Measurements from ENCODE around the gene TSC2.
"Not testable (repeated sequence)": the region's sequence is repeated elsewhere in the genome, so short reads cannot be mapped to it uniquely, and the experiment has no call there.

The TSC2 gene

DNA sequence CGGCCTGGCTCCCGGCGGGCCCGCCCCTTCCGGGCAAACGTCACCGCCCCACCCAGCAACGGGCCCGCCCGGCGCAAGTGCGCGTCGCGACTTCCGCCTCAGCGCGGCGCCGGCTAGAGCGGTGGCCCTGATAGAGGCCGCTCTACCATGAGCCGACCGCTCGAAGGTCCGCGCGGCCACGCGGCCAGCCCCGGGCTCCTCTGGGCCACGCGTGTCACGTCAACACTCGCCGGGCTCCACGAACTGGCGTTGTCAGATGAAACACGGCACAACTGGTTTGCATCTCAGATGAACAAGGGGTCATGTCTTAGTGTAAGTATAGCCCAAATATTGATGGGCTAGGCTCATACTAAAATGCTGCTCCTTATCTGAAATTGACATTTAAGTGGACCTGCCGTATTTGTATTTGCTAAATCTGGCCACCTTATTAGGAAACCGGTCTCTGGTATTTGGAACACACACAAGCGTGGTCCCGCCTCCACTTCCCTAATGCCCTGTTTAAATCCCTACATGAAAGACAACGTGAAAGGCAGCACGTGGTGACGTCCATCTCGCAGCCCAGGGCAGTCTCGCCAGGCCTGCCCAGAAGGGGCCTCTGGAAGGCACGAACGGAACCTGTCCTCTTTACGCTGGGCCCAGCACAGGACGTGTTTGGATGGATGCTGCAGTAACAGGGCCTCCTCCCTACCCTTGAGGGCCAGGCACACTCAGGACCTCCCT lies 37.8 kb upstream of the TSC2 start, which contains the start of gene ZNF598:
Gene ZNF598 (minus strand): TSS at position 31 of the 720 bp plus-strand sequence.
- peak; percentile 76 for DNase-seq (ENCODE audit: low spot score)

- DNase-seq (ENCODE audit: low spot score), result not testable (repeated sequence)
Observed at GRCh38 chr16:2011726-2012125, 36.1 kb upstream of the TSC2 start.

GRCh38 chr16:2013527-2013926 lies 34.3 kb upstream of the TSC2 start:
- DNase-seq (ENCODE audit: low spot score), result no peak

GRCh38 chr16:2015117-2015946 lies 32.5 kb upstream of the TSC2 start:
- no peak for DNase-seq (ENCODE audit: low spot score)

- no peak for DNase-seq (ENCODE audit: low spot score)
Observed at GRCh38 chr16:2015947-2016208, 31.9 kb upstream of the TSC2 start.

GRCh38 chr16:2016407-2016922 lies 31.3 kb upstream of the TSC2 start:
- no peak for DNase-seq (ENCODE audit: low spot score)

DNA sequence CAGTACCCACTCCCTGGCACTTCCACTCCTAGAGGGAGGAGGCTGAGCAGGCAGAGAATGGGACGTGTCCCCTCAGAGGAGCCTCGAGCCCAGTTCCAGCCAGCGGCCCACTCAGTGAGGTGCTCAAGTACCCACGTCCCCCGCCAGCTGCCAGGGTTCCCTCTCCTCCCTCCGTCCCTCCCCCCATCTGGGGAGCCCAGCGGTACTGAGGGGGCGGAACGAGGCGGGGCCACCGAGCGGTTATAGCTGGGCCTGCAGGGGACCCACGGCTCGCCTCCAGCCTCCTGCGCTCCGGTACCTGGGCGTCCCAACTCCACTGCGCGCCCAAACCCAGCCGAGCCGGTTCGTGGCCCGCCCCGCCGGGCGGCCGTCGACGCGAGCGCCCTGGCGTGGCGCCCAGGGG lies 28.3 kb upstream of the TSC2 start, which contains the start of gene NPW:
Gene NPW (plus strand): TSS at position 268 of the 403 bp plus-strand sequence.
- DNase-seq (ENCODE audit: low spot score), result no peak

DNA sequence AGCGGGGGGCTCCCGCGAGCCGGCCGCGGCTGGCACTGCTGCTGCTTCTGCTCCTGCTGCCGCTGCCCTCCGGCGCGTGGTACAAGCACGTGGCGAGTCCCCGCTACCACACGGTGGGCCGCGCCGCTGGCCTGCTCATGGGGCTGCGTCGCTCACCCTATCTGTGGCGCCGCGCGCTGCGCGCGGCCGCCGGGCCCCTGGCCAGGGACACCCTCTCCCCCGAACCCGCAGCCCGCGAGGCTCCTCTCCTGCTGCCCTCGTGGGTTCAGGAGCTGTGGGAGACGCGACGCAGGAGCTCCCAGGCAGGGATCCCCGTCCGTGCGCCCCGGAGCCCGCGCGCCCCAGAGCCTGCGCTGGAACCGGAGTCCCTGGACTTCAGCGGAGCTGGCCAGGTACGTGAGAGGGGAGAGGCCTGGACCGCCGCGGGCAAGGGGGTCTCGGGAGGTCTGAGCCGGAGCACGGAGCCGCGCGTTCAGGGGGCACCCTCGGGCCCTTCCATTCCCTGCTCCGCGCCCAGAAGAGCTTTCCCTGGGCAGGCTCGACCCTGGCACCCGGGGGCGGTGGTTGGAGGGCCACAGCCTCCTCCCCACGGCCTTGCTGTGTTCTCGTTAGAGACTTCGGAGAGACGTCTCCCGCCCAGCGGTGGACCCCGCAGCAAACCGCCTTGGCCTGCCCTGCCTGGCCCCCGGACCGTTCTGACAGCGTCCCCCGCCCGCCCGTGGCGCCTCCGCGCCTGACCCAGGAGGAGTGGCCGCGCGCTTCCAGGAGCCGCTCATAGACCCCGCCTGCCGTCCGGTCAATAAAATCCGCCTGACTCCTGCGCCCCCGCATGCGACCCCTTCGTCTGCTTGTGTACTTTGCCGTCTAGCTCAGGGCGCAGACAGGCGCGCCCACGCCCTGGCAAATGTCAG lies 27.6 kb upstream of the TSC2 start:
- DNase-seq (ENCODE audit: low spot score), result no peak

GRCh38 chr16:2022723-2023091 lies 25.1 kb upstream of the TSC2 start:
- DNase-seq (ENCODE audit: low spot score), result no peak

DNA sequence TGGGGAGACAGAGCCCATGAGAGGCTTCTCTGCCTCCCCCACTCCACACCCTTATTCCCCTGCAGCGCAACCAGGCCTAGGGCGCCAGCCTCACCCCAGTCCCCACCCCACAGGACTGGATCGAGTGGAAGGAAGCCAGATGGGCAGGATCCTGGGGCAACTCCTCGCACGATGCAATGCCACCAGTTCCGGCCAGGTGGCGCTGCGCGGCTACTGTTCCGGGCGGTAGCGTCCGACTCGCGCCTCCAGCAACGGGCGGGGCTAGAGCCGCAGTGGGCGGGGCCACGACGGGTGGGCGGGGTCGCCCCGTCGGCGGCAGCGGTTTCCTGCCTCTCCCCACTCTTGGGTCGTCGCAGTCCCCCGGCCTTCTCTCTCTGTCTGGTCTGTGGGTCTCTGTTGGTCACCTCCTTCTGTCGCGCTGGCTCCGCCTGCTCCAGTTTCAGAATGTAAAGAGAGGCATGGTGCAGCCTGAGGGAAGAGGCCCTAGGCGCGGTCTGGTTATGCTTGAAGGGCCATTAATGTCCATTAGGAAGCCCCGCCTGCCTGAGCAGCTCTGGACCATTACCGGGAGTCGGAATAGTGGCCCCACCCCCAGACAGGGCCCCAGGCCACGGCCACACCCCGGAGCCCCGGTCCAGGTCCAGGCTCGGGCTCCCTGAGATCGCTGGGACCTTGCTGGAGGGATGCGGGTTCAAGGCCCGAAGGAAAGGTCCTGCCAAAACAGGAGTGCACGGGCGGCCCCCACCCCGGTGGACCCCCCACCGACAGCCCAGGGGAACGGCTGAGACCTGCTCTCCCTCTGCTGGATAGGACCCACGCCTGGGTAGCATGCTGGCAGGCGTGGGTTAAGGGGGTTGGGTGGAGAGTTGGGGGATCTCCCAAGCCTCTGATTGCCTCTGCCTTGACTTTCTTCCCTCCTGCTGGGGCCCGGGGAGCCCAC lies 24.4 kb upstream of the TSC2 start:
- DNase-seq (ENCODE audit: low spot score), result peak; percentile 94

DNA sequence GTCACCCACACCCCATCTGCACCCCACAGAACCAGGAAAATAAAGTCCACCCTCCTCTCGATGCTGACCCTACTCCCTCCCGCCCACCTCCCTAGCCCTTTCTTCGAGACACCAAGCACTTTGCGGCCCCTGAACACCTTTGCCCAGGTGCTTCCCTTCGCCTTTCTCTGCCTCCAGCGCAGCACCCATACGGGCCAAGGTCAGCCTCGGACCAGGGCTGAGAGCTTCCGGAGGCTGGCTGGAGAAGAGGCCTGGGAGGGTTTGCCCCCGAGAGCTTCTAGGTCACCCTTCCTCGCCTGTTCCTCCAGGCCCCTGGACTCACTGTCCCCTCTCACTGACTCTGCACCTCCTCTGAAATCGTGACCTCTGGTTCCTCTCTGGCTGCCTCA lies 23.8 kb upstream of the TSC2 start:
- DNase-seq (ENCODE audit: low spot score), result no peak

- no peak for DNase-seq (ENCODE audit: low spot score)
Observed at GRCh38 chr16:2025251-2025650, 22.5 kb upstream of the TSC2 start.

GRCh38 chr16:2025878-2026460 lies 21.8 kb upstream of the TSC2 start:
- no peak for DNase-seq (ENCODE audit: low spot score)

DNA sequence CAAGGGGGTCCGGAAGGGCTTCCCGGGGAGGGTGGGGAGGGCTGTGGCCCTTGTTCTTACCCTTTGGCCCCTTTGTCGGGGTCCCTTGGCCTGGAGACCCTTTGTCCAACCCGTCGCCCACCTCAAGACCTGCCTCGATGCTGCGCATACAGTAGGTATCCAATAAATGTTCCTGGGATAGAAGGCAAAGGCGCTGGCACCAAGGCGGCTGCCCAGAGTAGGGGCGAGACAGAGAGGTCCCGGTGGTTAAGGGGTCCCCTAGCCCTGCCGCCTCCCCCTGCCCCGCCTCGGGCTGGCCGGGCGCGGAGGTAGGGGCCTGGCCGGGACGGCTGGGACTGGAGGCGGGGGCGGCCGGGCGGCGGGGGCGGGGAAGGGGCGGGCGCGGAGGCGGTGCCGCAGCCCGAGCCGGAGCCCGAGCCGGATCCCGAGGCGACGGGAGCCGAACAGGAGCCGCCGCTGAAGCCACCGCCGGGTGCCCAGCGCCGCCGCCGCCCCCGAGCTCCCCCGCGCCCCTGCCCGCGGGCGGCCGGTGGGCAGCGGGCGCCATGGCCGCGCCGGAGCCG lies 21.2 kb upstream of the TSC2 start, which contains the start of gene NHERF2:
Gene NHERF2 (plus strand): TSS at position 442 of the 563 bp plus-strand sequence. CDS start 104 bp downstream, at position 546.
- DNase-seq (ENCODE audit: low spot score), result peak; percentile 24

DNA sequence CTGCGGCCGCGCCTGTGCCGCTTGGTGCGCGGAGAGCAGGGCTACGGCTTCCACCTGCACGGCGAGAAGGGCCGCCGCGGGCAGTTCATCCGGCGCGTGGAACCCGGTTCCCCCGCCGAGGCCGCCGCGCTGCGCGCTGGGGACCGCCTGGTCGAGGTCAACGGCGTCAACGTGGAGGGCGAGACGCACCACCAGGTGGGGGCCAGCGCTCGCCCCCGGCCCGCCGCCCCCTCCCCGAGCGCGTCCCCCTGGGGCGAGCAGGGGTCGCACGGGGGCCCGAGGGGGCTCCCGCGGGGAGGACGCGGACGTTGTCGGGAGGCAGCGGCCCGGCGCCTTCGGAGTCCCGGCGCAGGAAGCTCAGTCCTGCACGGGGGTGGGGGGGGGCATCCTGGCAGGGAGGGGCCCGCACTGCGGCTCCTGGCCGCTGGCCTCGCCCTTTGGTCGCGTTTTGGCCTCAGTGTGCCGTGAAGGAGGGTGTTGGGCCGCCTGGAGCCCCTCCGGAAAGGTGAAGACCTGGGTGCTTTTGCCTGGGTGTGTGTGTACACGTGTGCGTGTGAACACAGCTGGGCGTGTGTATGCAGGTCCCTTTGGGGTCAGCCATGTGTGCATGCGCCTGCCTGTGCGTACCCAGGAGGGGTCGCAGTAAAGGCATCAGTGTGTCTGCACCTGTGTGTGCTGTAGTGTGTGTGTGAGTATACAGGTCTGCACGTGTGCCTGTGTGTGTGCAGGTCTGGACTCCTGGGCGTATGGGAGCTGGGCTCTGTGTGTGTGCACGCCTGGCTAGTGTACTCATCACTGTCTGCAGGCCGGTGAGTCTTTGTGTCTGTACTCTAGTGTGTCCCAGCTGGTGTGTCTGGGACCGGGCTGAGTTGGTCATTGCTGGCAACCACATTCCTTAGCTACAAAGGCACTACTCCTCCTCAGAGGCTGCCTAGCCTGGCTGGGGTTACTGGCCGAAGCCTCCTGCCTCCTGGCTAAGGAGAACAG lies 20.5 kb upstream of the TSC2 start:
- no peak for DNase-seq (ENCODE audit: low spot score)

- no peak for DNase-seq (ENCODE audit: low spot score)
Observed at GRCh38 chr16:2028146-2028545, 19.6 kb upstream of the TSC2 start.

- DNase-seq (ENCODE audit: low spot score), result no peak
Observed at GRCh38 chr16:2028620-2029220, 19.1 kb upstream of the TSC2 start.

DNA sequence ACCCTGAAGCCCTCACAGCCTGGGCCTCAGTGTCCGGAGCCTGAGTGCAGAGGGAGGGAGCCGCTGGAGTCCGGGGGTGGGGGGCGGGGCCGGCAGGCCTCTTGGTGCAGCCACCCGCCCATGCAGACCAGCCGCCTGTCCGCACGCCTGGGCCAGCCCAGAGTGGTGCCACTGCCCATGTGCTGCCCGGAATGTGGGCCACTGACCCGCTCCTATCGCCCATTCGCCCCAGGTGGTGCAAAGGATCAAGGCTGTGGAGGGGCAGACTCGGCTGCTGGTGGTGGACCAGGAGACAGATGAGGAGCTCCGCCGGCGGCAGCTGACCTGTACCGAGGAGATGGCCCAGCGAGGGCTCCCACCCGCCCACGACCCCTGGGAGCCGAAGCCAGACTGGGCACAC lies 18.4 kb upstream of the TSC2 start:
- DNase-seq (ENCODE audit: low spot score), result no peak

GRCh38 chr16:2030036-2030435 lies 17.7 kb upstream of the TSC2 start:
- DNase-seq (ENCODE audit: low spot score), result no peak
